GM23338 (cell line): ENCODE results near the gene TRPC5OS. TPM values are rescaled to one million over a fixed set of nuclear protein-coding genes. Genes with fewer than 3 reads are reported as not detected.

ENCODE experiments used
- ATAC-seq: fragments of 200-7000 bp; cut with Tn5 transposase; 3 replicates; pipeline ENCODE4 v1.9.1; 2020
- DNase-seq: peaks from one replicate; pipeline ENCODE4 v3.0.0-alpha.2; 2015; ENCODE audit warnings: low spot score
- H2AFZ ChIP-seq: fragments of 200-600 bp; sonication (generic); 2 replicates; pipeline ENCODE4 v1.8.0; 2016; ENCODE audit warnings: antibody characterized with exemption, mild to moderate bottlenecking, moderate library complexity
- H3F3A ChIP-seq: fragments of 200-600 bp; sonication (generic); replicated peaks from 2 replicates; pipeline ENCODE4 v1.8.0; 2017; ENCODE audit warnings: antibody characterized with exemption, mixed run types, low read depth
- H3K27ac ChIP-seq: fragments of 200-600 bp; sonication (generic); 2 replicates; pipeline ENCODE4 v1.6.1; 2016; ENCODE audit warnings: low read depth
- H3K27me3 ChIP-seq: fragments of 200-600 bp; sonication (generic); 2 replicates; pipeline ENCODE4 v1.8.0; 2016; ENCODE audit warnings: mild to moderate bottlenecking, mixed run types, moderate library complexity; ENCODE audit not compliant: insufficient read depth
- H3K36me3 ChIP-seq: fragments of 200-600 bp; sonication (generic); 2 replicates; pipeline ENCODE4 v1.8.0; 2016; ENCODE audit warnings: mild to moderate bottlenecking; ENCODE audit not compliant: insufficient read depth
- H3K4me1 ChIP-seq: fragments of 200-600 bp; sonication (generic); 2 replicates; pipeline ENCODE4 v1.8.0; 2016; ENCODE audit warnings: mild to moderate bottlenecking, moderate library complexity; ENCODE audit not compliant: insufficient read depth
- H3K4me2 ChIP-seq: fragments of 200-600 bp; sonication (generic); 2 replicates; pipeline ENCODE4 v1.7.1; 2017; ENCODE audit warnings: mixed run types
- H3K4me3 ChIP-seq: fragments of 200-600 bp; sonication (generic); 2 replicates; pipeline ENCODE4 v1.6.1; 2016; ENCODE audit warnings: mixed run types
- H3K79me2 ChIP-seq: fragments of 200-600 bp; sonication (generic); replicated peaks from 2 replicates; pipeline ENCODE4 v1.8.0; 2017; ENCODE audit warnings: mild to moderate bottlenecking; ENCODE audit not compliant: insufficient read depth
- H3K9me2 ChIP-seq: fragments of 200-600 bp; sonication (generic); 2 replicates; pipeline ENCODE4 v1.8.0; 2017; ENCODE audit not compliant: insufficient read depth
- H4K20me1 ChIP-seq: fragments of 200-600 bp; sonication (generic); replicated peaks from 2 replicates; pipeline ENCODE4 v1.8.0; 2017; ENCODE audit warnings: mild to moderate bottlenecking; ENCODE audit not compliant: insufficient read depth
- H3K27ac Mint-ChIP-seq: 2 replicates; pipeline ENCODE4 v1.8.0; 2020; ENCODE audit warnings: inconsistent platforms, mild to moderate bottlenecking, moderate library complexity, mixed read lengths
- H3K27me3 Mint-ChIP-seq: 3 replicates; pipeline ENCODE4 v1.8.0; 2022; ENCODE audit warnings: low read depth, mild to moderate bottlenecking, moderate library complexity, mixed read lengths, inconsistent platforms; ENCODE audit not compliant: insufficient read depth, poor library complexity
- H3K36me3 Mint-ChIP-seq: 3 replicates; pipeline ENCODE4 v1.8.0; 2021; ENCODE audit warnings: low read depth, mild to moderate bottlenecking, inconsistent platforms, moderate library complexity, mixed read lengths
- H3K4me1 Mint-ChIP-seq: 3 replicates; pipeline ENCODE4 v1.8.0; 2020; ENCODE audit warnings: mild to moderate bottlenecking, inconsistent platforms, mixed read lengths
- H3K4me3 Mint-ChIP-seq: 3 replicates; pipeline ENCODE4 v1.8.0; 2021; ENCODE audit warnings: moderate library complexity, mild to moderate bottlenecking, inconsistent platforms, mixed read lengths
- H3K9me3 Mint-ChIP-seq: 3 replicates; pipeline ENCODE4 v1.8.0; 2020; ENCODE audit warnings: moderate library complexity, mild to moderate bottlenecking, inconsistent platforms, mixed read lengths
- CREB1 ChIP-seq: fragments of 250-450 bp; sonication (Bioruptor Pico); IDR thresholded peaks from 2 replicates; pipeline ENCODE4 v1.5.0; 2020; ENCODE audit warnings: low read depth, mild to moderate bottlenecking, moderate library complexity
- EZH2 ChIP-seq: fragments of 200-600 bp; sonication (generic); IDR thresholded peaks from one replicate; pipeline ENCODE4 v1.8.0; 2017; ENCODE audit warnings: antibody characterized with exemption, mild to moderate bottlenecking, low read depth; ENCODE audit not compliant: unreplicated experiment
- EZH2phosphoT487 ChIP-seq: fragments of 200-600 bp; sonication (generic); IDR thresholded peaks from one replicate; pipeline ENCODE4 v1.8.1; 2018; ENCODE audit warnings: antibody characterized with exemption; ENCODE audit not compliant: unreplicated experiment
- POLR2AphosphoS5 ChIP-seq: IDR thresholded peaks from 2 replicates; pipeline ENCODE4 v1.6.1; 2016; ENCODE audit warnings: antibody characterized with exemption, low read depth
- ZNF114 ChIP-seq: fragments of 250-450 bp; sonication (Bioruptor Pico); IDR thresholded peaks from 2 replicates; pipeline ENCODE4 v1.5.0; 2020; ENCODE audit warnings: mild to moderate bottlenecking, moderate library complexity
- ZNF331 ChIP-seq: fragments of 250-450 bp; sonication (Bioruptor Pico); IDR thresholded peaks from 2 replicates; pipeline ENCODE4 v1.5.0; 2020; ENCODE audit warnings: low read depth, mild to moderate bottlenecking, moderate library complexity
- polyA plus RNA-seq: library from polyadenylated mRNA; unstranded; fragments of >200 nt; fragmentation: Nextera tagmentation; extraction: Ambion mirVana; gene quantifications from 2 replicates; pipeline ENCODE4 v1.2.1, GENCODE V29; 2016
- total RNA-seq: library from RNA; depleted of rRNA; stranded (reverse); fragments of >200 nt; shearing (Covaris generic); gene quantifications from 2 replicates; pipeline ENCODE4 v1.2.3, GENCODE V29; 2014
- TF ChIP-seq, protein P1 (sequence below): fragments of 250-450 bp; sonication (Bioruptor Pico); IDR thresholded peaks from 2 replicates; pipeline ENCODE4 v1.5.0; 2020; ENCODE audit warnings: mild to moderate bottlenecking, moderate library complexity
- TF ChIP-seq, protein P2 (sequence below), 2 experiments: fragments of 200-600 bp in 1 of 2; sonication (generic) in 1 of 2; conservative IDR thresholded peaks; 2 replicates each; pipeline versions ENCODE4 v1.5.1 to v1.6.1; 2016 to 2017; ENCODE audit warnings: antibody characterized with exemption in 2 of 2, low read depth in 2 of 2, mild to moderate bottlenecking in 2 of 2, moderate library complexity in 1 of 2
- TF ChIP-seq, protein P3 (sequence below): IDR thresholded peaks from 2 replicates; pipeline ENCODE4 v1.6.1; 2016; ENCODE audit warnings: antibody characterized with exemption

The TRPC5OS gene
- total and polyA plus RNA-seq, 2 experiments from 2014 or later: not detected

DNA sequence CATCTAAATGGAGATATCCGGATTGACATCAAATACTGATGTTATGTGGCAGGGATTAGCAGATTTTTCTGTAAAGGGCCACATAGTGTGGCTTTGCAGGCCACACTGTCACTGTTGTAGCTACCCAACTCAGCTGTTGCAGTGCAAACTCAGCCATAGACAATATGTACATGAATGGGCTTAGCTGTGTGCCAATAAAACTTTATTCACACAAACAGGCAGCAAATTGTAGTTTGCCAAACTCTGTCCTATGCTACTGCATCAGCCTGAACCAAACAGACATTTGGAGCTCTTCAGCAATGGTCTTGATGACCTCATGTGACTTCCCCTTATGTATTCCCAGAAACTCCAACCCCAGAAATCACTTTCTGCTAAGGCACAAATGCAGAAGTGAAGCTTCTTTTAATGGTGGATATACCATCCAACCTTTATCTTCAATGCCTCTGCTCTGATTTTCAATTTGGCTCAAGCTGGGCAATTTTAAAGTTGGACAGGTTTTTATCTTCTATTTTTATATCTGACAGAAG is 18.4 kb upstream of the TRPC5OS start:
- Histone ChIP-seq H4K20me1 (no peaks in the 10 kb centered on the region), H2AFZ (no peak overlapping the region), H3K79me2 (no peaks in the 10 kb centered on the region), H3K4me3 (no peak overlapping the region), H3K9me2 (no peaks in the 10 kb centered on the region), H3K27ac (no peak overlapping the region), H3K4me2 (no peak overlapping the region), H3K27me3 (no peaks in the 10 kb centered on the region), H3K36me3 (no peaks in the 10 kb centered on the region), H3F3A (no peaks in the 10 kb centered on the region), H3K4me1 (no peaks in the 10 kb centered on the region)
- ATAC-seq (no peak), DNase-seq (no peak)
- peaks cover 3% of the 10 kb centered on the region for H3K4me1 Mint-ChIP-seq
- no peak overlapping the region for H3K4me3 Mint-ChIP-seq
- H3K27me3 Mint-ChIP-seq: peaks cover 3% of the 10 kb centered on the region
- no peak for TF ChIP-seq EZH2
- TF ChIP-seq, protein P1, sequence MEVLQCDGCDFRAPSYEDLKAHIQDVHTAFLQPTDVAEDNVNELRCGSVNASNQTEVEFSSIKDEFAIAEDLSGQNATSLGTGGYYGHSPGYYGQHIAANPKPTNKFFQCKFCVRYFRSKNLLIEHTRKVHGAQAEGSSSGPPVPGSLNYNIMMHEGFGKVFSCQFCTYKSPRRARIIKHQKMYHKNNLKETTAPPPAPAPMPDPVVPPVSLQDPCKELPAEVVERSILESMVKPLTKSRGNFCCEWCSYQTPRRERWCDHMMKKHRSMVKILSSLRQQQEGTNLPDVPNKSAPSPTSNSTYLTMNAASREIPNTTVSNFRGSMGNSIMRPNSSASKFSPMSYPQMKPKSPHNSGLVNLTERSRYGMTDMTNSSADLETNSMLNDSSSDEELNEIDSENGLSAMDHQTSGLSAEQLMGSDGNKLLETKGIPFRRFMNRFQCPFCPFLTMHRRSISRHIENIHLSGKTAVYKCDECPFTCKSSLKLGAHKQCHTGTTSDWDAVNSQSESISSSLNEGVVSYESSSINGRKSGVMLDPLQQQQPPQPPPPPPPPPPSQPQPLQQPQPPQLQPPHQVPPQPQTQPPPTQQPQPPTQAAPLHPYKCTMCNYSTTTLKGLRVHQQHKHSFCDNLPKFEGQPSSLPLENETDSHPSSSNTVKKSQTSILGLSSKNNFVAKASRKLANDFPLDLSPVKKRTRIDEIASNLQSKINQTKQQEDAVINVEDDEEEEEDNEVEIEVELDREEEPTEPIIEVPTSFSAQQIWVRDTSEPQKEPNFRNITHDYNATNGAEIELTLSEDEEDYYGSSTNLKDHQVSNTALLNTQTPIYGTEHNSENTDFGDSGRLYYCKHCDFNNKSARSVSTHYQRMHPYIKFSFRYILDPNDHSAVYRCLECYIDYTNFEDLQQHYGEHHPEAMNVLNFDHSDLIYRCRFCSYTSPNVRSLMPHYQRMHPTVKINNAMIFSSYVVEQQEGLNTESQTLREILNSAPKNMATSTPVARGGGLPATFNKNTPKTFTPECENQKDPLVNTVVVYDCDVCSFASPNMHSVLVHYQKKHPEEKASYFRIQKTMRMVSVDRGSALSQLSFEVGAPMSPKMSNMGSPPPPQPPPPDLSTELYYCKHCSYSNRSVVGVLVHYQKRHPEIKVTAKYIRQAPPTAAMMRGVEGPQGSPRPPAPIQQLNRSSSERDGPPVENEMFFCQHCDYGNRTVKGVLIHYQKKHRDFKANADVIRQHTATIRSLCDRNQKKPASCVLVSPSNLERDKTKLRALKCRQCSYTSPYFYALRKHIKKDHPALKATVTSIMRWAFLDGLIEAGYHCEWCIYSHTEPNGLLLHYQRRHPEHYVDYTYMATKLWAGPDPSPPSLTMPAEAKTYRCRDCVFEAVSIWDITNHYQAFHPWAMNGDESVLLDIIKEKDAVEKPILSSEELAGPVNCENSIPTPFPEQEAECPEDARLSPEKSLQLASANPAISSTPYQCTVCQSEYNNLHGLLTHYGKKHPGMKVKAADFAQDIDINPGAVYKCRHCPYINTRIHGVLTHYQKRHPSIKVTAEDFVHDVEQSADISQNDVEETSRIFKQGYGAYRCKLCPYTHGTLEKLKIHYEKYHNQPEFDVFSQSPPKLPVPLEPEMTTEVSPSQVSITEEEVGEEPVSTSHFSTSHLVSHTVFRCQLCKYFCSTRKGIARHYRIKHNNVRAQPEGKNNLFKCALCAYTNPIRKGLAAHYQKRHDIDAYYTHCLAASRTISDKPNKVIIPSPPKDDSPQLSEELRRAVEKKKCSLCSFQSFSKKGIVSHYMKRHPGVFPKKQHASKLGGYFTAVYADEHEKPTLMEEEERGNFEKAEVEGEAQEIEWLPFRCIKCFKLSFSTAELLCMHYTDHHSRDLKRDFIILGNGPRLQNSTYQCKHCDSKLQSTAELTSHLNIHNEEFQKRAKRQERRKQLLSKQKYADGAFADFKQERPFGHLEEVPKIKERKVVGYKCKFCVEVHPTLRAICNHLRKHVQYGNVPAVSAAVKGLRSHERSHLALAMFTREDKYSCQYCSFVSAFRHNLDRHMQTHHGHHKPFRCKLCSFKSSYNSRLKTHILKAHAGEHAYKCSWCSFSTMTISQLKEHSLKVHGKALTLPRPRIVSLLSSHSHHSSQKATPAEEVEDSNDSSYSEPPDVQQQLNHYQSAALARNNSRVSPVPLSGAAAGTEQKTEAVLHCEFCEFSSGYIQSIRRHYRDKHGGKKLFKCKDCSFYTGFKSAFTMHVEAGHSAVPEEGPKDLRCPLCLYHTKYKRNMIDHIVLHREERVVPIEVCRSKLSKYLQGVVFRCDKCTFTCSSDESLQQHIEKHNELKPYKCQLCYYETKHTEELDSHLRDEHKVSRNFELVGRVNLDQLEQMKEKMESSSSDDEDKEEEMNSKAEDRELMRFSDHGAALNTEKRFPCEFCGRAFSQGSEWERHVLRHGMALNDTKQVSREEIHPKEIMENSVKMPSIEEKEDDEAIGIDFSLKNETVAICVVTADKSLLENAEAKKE (CRISPR knock-in tag): no peak
- no peaks in the 10 kb centered on the region for H3K36me3 Mint-ChIP-seq
- peaks cover 4% of the 10 kb centered on the region; the same call in 1 of the 3 replicates for H3K9me3 Mint-ChIP-seq
- H3K27ac Mint-ChIP-seq: no peak overlapping the region

DNA sequence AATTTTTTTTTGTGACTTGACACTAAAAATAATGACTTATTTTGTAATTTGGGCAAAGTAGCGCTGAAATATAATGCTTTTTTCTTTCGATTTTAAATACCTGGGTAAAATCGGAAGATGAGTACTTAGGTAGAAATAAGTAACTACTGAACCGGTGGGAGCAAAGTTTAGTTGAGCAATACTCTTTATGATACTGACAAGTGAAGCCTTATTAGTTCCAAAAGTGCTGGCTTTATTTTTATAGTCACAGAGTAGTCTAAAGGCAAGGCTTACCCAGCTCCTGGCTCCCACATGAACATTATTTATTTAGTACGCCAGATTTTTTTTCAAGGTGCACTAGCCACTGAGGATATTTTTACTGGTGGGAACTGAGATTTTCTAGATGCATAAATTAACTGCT is 14.4 kb upstream of the TRPC5OS start:
- no peaks in the 10 kb centered on the region for H3K9me3 Mint-ChIP-seq
- Histone ChIP-seq H3K4me3 (no peak overlapping the region), H3K4me2 (no peak overlapping the region), H3K27ac (no peak overlapping the region), H3K4me1 (no peaks in the 10 kb centered on the region), H4K20me1 (no peaks in the 10 kb centered on the region), H3F3A (no peaks in the 10 kb centered on the region), H3K9me2 (no peaks in the 10 kb centered on the region), H2AFZ (no peak overlapping the region), H3K27me3 (no peaks in the 10 kb centered on the region), H3K36me3 (no peaks in the 10 kb centered on the region), H3K79me2 (no peaks in the 10 kb centered on the region)
- DNase-seq (no peak), ATAC-seq (no peak)
- peaks cover 3% of the 10 kb centered on the region for H3K4me1 Mint-ChIP-seq
- H3K36me3 Mint-ChIP-seq: no peaks in the 10 kb centered on the region
- H3K27ac Mint-ChIP-seq: no peak overlapping the region
- peaks cover 2% of the 10 kb centered on the region for H3K27me3 Mint-ChIP-seq
- H3K4me3 Mint-ChIP-seq: no peak overlapping the region
- TF ChIP-seq EZH2 (no peak), ZNF331 (CRISPR knock-in tag) (no peak), EZH2phosphoT487 (no peak), POLR2AphosphoS5 (no peak), ZNF114 (CRISPR knock-in tag) (no peak), CREB1 (CRISPR knock-in tag) (no peak)
- TF ChIP-seq, protein P2, sequence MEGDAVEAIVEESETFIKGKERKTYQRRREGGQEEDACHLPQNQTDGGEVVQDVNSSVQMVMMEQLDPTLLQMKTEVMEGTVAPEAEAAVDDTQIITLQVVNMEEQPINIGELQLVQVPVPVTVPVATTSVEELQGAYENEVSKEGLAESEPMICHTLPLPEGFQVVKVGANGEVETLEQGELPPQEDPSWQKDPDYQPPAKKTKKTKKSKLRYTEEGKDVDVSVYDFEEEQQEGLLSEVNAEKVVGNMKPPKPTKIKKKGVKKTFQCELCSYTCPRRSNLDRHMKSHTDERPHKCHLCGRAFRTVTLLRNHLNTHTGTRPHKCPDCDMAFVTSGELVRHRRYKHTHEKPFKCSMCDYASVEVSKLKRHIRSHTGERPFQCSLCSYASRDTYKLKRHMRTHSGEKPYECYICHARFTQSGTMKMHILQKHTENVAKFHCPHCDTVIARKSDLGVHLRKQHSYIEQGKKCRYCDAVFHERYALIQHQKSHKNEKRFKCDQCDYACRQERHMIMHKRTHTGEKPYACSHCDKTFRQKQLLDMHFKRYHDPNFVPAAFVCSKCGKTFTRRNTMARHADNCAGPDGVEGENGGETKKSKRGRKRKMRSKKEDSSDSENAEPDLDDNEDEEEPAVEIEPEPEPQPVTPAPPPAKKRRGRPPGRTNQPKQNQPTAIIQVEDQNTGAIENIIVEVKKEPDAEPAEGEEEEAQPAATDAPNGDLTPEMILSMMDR (conservative IDR thresholded peaks at IDR 0.05; ENCODE audit: low read depth in 2 of 2): no peak
- TF ChIP-seq, protein P3, sequence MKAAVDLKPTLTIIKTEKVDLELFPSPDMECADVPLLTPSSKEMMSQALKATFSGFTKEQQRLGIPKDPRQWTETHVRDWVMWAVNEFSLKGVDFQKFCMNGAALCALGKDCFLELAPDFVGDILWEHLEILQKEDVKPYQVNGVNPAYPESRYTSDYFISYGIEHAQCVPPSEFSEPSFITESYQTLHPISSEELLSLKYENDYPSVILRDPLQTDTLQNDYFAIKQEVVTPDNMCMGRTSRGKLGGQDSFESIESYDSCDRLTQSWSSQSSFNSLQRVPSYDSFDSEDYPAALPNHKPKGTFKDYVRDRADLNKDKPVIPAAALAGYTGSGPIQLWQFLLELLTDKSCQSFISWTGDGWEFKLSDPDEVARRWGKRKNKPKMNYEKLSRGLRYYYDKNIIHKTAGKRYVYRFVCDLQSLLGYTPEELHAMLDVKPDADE: no peak
